Fibroblast of lung (primary cell): ENCODE data around the gene UPP1.

ENCODE experiments used
- EZH2 ChIP-seq: IDR thresholded peaks from 2 replicates; pipeline ENCODE4 v1.5.1; 2012; ENCODE audit warnings: low read length, control low read depth, mild to moderate bottlenecking; ENCODE audit errors: missing control alignments
- TF ChIP-seq, protein P1 (sequence below), 2 donors: IDR thresholded peaks in 1 of 2; conservative IDR thresholded peaks in 1 of 2; 1 replicate in 1 of 2; 2 replicates in 1 of 2; pipeline ENCODE4 v1.5.1; 2011 to 2012; ENCODE audit warnings: low read length in 2 of 2, control low read depth in 1 of 2, inconsistent platforms in 1 of 2, low read depth in 1 of 2, mild to moderate bottlenecking in 1 of 2

- no peak for TF ChIP-seq EZH2
- TF ChIP-seq, protein P1, sequence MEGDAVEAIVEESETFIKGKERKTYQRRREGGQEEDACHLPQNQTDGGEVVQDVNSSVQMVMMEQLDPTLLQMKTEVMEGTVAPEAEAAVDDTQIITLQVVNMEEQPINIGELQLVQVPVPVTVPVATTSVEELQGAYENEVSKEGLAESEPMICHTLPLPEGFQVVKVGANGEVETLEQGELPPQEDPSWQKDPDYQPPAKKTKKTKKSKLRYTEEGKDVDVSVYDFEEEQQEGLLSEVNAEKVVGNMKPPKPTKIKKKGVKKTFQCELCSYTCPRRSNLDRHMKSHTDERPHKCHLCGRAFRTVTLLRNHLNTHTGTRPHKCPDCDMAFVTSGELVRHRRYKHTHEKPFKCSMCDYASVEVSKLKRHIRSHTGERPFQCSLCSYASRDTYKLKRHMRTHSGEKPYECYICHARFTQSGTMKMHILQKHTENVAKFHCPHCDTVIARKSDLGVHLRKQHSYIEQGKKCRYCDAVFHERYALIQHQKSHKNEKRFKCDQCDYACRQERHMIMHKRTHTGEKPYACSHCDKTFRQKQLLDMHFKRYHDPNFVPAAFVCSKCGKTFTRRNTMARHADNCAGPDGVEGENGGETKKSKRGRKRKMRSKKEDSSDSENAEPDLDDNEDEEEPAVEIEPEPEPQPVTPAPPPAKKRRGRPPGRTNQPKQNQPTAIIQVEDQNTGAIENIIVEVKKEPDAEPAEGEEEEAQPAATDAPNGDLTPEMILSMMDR (conservative IDR thresholded peaks at IDR 0.05 in 1 of 2, IDR thresholded peaks at IDR 0.05 in 1 of 2; ENCODE audit: low read depth in 1 of 2, low read length in 2 of 2), result no peak
These were observed 12.3 kb downstream of the UPP1 start for GRCh38 chr7:48101352-48101751.
